ENCODE measurements around the gene PKNOX2.

PKNOX2 gene

DNA sequence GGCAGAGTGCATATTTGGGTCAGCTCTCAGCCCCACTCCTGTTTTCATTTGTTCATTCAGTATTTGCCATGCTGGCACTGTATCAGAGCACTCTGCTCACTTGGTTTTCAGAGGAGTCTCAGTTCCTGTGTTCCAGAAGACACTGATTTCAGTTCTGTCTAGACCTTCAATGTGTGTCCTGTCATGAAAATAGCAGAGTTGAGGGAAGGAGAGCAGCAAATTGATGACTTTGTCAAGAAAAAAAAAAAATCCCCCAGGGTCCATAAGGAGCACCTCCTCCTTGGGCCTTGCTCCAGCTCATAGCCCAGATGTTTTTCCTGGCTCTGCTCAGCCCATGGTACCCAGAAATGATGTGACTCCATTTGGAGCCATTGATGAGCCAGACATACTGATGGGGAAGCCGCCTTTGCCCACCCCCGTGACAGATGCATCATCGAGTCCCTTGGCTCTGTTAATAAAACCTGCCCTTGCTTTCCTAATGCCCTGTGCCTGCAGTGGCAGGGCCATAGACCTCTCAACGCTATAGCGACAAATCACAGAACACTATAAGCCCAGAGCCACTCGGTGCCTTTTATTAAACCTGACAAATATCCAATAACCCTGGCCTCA is 107.0 kb downstream of the PKNOX2 start:
- no peak overlapping the region for H3K4me3 ChIP-seq (ENCODE audit: low read length)
- no peaks in the 10 kb centered on the region for H3K27me3 ChIP-seq (ENCODE audit: insufficient read depth, low read length)
- peaks cover 5% of the 10 kb centered on the region; the same call in 1 of the 2 replicates for H3K4me1 ChIP-seq (ENCODE audit: insufficient read depth, low read length)
- H3K36me3 ChIP-seq (ENCODE audit: insufficient read depth, low read depth, low read length), result no peaks in the 10 kb centered on the region
- no peak overlapping the region for H3K27ac ChIP-seq (ENCODE audit: low read length)
- no peaks in the 10 kb centered on the region for H3K9me3 ChIP-seq (ENCODE audit: insufficient read depth, low read depth, low read length)
- H3K9ac ChIP-seq (ENCODE audit: low read depth, low read length), result no peak overlapping the region

DNA sequence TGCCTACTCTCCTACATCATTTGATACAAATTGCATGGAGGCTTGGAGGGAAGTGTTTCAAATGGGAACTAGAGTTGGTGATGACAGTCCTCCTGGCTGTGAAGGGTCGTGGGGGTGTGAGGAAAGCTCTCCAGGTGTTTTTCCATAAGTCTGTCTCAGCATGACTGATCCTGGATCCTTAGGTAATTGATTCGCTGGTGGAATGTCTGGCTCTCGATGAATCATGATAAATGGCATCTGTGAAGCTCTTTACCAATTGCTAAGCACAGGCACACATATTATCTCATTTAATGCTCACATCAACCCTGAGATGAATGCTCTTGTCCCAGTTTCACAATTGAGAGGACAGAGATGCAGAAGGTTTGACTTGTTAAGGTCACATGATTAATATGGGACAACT is 107.5 kb downstream of the PKNOX2 start:
- no peaks in the 10 kb centered on the region for H3K36me3 ChIP-seq (ENCODE audit: insufficient read depth, low read depth, low read length)
- H3K9me3 ChIP-seq (ENCODE audit: insufficient read depth, low read depth, low read length), result no peaks in the 10 kb centered on the region
- H3K4me1 ChIP-seq (ENCODE audit: insufficient read depth, low read length), result peaks cover 5% of the 10 kb centered on the region; the same call in 1 of the 2 replicates
- no peak overlapping the region for H3K9ac ChIP-seq (ENCODE audit: low read depth, low read length)
- H3K27me3 ChIP-seq (ENCODE audit: insufficient read depth, low read length), result no peaks in the 10 kb centered on the region
- H3K27ac ChIP-seq (ENCODE audit: low read length), result no peak overlapping the region
- no peak overlapping the region for H3K4me3 ChIP-seq (ENCODE audit: low read length)

DNA sequence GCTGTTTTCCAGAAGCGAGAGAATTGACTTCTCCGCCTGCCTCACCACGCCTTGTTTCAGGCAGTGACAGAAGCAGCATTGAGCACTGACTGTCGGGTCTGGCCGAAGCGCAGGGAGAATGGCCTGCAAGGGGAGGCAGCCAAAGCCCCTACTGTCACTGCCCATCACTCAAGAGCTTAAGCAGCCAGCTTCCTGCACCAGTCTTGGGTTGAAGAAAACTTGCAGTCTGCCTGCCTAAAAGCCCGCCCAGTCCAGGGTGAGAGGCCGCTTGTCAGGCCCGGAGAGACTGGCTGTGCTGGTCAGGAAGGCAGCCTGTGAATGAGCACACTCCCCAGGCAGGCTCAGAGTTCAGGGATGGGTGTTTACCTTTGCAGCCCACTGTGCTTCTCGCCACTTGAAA is 108.3 kb downstream of the PKNOX2 start:
- Histone ChIP-seq H3K36me3 (ENCODE audit: insufficient read depth, low read depth, low read length) (no peaks in the 10 kb centered on the region), H3K9ac (ENCODE audit: low read depth, low read length) (no peak overlapping the region), H3K4me3 (ENCODE audit: low read length) (no peak overlapping the region), H3K9me3 (ENCODE audit: insufficient read depth, low read depth, low read length) (no peaks in the 10 kb centered on the region), H3K4me1 (ENCODE audit: insufficient read depth, low read length) (peaks cover 5% of the 10 kb centered on the region; the same call in 1 of the 2 replicates), H3K27me3 (ENCODE audit: insufficient read depth, low read length) (no peaks in the 10 kb centered on the region), H3K27ac (ENCODE audit: low read length) (no peak overlapping the region)

DNA sequence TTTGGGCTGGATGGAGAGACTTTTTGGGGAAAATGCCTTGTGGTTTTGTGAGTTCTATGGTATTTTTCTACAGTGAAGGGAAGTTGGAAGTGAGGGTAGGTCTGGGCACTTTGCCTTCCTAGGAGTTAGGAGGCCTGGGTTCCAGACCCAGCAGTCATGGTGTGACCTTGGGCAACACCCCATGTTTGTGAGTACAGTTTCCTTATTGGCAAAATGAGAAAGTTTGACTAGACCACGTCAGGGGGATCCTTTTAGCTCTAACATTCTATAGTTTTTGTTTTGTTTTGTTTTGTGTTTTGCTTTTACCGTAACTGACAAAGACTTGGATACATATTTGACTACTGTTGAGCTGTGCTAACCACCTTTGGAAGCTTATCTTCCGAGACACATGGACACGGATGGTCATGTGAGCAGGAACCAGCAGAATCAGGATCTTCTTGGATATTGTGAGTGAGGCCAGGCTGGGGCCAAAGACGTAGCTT is 109.0 kb downstream of the PKNOX2 start:
- Histone ChIP-seq H3K36me3 (ENCODE audit: insufficient read depth, low read depth, low read length) (no peaks in the 10 kb centered on the region), H3K4me3 (ENCODE audit: low read length) (no peak overlapping the region), H3K9me3 (ENCODE audit: insufficient read depth, low read depth, low read length) (no peaks in the 10 kb centered on the region), H3K27ac (ENCODE audit: low read length) (no peak overlapping the region), H3K9ac (ENCODE audit: low read depth, low read length) (no peak overlapping the region), H3K27me3 (ENCODE audit: insufficient read depth, low read length) (no peaks in the 10 kb centered on the region), H3K4me1 (ENCODE audit: insufficient read depth, low read length) (peaks cover 5% of the 10 kb centered on the region; the same call in 1 of the 2 replicates)

DNA sequence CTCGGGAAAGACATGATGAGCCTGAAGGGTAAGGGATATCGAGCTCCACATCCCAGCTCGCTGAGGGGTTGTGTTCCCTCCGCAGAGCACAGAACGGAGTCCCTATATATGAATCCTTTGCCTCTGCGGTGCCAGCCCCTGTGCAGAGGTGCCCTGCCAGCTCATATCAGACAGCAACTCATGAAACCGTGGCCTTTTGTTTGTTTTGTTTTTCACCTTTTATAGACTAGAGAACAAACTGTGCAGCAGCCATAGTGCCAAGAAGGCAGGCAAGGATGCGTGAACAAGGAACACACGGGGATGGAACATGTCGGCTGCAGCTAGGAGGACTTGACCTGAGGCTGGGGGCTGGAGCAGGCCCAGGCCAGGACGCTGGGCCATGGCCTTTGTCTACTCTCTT is 109.8 kb downstream of the PKNOX2 start:
- Histone ChIP-seq H3K9ac (ENCODE audit: low read depth, low read length) (no peak overlapping the region), H3K4me3 (ENCODE audit: low read length) (no peak overlapping the region), H3K4me1 (ENCODE audit: insufficient read depth, low read length) (peaks cover 5% of the 10 kb centered on the region; the same call in 1 of the 2 replicates), H3K27me3 (ENCODE audit: insufficient read depth, low read length) (no peaks in the 10 kb centered on the region), H3K27ac (ENCODE audit: low read length) (no peak overlapping the region), H3K36me3 (ENCODE audit: insufficient read depth, low read depth, low read length) (no peaks in the 10 kb centered on the region), H3K9me3 (ENCODE audit: insufficient read depth, low read depth, low read length) (no peaks in the 10 kb centered on the region)

DNA sequence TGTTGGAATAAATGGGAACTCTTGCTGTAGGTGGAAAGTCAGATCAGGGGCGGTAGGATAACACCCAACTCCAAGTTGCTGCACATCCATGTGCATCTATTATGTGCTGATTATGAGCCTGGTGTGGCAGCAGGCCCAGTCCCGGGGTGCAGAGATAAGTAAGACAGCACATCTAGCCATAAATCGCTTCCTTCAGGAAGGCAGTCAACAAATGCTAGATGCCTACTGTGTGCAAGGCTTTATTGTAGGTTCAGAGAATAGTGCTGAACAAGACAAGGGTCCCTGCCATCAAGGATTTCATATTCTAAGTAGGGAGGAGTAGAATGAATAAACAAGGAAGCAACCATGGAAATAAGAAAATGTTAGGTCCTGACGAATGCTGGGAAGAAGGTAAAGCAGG is 110.2 kb downstream of the PKNOX2 start:
- Histone ChIP-seq H3K27ac (ENCODE audit: low read length) (no peak overlapping the region), H3K27me3 (ENCODE audit: insufficient read depth, low read length) (no peaks in the 10 kb centered on the region), H3K4me1 (ENCODE audit: insufficient read depth, low read length) (peaks cover 5% of the 10 kb centered on the region; the same call in 1 of the 2 replicates), H3K9me3 (ENCODE audit: insufficient read depth, low read depth, low read length) (no peaks in the 10 kb centered on the region), H3K4me3 (ENCODE audit: low read length) (no peak overlapping the region), H3K9ac (ENCODE audit: low read depth, low read length) (no peak overlapping the region), H3K36me3 (ENCODE audit: insufficient read depth, low read depth, low read length) (no peaks in the 10 kb centered on the region)

DNA sequence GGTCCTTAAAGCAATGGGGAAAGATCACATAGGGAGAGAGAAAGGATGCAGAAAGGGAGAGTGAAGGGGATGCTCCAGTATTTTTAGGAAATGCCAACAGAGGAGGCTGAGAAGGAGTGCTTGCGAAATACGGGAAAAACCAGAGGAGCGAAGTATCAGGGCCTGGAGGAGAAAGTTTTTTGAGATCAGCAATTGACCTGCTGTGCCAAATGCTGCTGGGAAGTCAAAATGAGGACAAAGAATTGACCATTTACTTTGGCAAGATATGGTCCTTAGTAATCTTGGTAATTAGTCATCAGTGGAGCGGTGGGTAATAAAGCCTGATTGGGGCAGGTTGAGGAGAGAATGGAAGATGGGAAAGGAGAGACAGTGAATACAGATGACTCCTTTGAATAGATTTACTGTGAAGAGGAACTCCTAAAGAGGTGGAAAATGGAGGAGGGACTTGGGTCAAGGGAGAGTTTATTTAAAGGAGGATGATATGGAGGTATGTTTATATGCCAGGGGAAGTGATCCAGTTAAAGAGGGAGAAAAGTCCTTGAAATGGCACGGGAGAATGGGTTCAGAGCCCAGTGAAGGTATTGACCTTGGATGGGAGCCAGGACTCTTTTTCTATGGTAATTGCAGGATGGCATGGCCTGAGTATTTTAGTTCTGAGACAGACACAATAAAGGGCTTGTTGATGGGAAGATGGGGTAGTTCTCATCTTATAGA is 111.5 kb downstream of the PKNOX2 start:
- H3K36me3 ChIP-seq (ENCODE audit: insufficient read depth, low read depth, low read length), result no peaks in the 10 kb centered on the region
- no peak overlapping the region for H3K9ac ChIP-seq (ENCODE audit: low read depth, low read length)
- H3K4me3 ChIP-seq (ENCODE audit: low read length), result no peak overlapping the region
- H3K27ac ChIP-seq (ENCODE audit: low read length), result no peak overlapping the region
- no peaks in the 10 kb centered on the region for H3K9me3 ChIP-seq (ENCODE audit: insufficient read depth, low read depth, low read length)
- H3K4me1 ChIP-seq (ENCODE audit: insufficient read depth, low read length), result peaks cover 5% of the 10 kb centered on the region; the same call in 1 of the 2 replicates
- no peaks in the 10 kb centered on the region for H3K27me3 ChIP-seq (ENCODE audit: insufficient read depth, low read length)

DNA sequence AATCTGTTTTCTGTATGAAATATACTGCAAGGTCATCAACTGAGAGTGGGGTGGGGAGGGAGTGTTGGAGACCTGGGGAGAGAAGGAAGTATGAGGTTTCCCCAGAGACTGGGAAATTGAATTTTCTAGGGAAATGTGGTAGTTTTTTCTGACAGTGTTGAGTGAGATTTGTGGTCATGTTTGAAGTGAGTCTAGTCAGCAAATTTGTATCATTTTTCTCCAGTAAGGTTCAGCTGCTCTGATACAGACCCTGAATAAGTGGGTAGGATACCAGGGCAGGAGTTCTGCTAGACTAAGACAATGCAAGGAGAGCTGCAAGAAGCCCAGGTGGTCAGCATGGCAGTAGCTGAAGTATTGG is 112.0 kb downstream of the PKNOX2 start:
- H3K4me3 ChIP-seq (ENCODE audit: low read length), result no peak overlapping the region
- H3K9ac ChIP-seq (ENCODE audit: low read depth, low read length), result no peak overlapping the region
- no peaks in the 10 kb centered on the region for H3K9me3 ChIP-seq (ENCODE audit: insufficient read depth, low read depth, low read length)
- no peaks in the 10 kb centered on the region for H3K27me3 ChIP-seq (ENCODE audit: insufficient read depth, low read length)
- peaks cover 5% of the 10 kb centered on the region; the same call in 1 of the 2 replicates for H3K4me1 ChIP-seq (ENCODE audit: insufficient read depth, low read length)
- H3K36me3 ChIP-seq (ENCODE audit: insufficient read depth, low read depth, low read length), result no peaks in the 10 kb centered on the region
- no peak overlapping the region for H3K27ac ChIP-seq (ENCODE audit: low read length)

DNA sequence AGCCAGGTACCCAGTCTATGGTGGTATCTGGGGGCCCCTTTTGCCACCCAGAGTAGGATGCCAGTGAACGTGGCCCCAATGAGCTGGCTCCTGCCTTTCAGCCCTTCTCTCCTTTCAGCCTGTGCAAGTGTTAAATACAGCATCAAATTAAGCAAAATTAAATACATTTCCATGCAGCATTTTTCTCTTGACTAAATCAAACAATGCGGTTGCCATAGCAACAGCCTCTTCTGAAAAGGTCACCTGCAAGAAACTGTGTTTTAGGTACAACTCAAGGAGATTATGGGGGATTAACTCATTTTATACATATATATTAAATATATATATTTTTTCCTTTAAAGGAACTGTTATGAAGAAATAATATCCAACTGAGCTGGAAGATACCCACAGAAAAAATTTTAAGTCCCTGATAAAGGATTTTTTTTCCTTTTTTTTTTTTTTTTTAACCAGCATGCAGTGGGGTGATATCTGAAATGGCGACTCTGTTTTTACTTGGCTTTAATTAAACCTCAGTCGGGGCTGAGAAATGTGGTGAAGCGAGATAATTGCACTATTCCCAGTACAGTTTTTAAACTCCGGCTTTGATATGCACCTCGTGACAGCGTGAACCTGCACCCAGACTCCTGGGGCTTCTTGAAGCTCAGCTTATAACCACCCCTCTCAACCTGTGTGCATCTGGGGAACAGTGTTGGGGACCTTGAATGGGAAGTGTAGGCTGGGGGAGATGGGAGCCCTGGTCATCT is 115.3 kb downstream of the PKNOX2 start:
- no peaks in the 10 kb centered on the region for H3K4me1 ChIP-seq (ENCODE audit: insufficient read depth, low read length)
- no peak overlapping the region for H3K4me3 ChIP-seq (ENCODE audit: low read length)
- H3K27me3 ChIP-seq (ENCODE audit: insufficient read depth, low read length), result no peaks in the 10 kb centered on the region
- H3K27ac ChIP-seq (ENCODE audit: low read length), result no peak overlapping the region
- H3K36me3 ChIP-seq (ENCODE audit: insufficient read depth, low read depth, low read length), result no peaks in the 10 kb centered on the region
- no peaks in the 10 kb centered on the region for H3K9me3 ChIP-seq (ENCODE audit: insufficient read depth, low read depth, low read length)
- no peak overlapping the region for H3K9ac ChIP-seq (ENCODE audit: low read depth, low read length)

DNA sequence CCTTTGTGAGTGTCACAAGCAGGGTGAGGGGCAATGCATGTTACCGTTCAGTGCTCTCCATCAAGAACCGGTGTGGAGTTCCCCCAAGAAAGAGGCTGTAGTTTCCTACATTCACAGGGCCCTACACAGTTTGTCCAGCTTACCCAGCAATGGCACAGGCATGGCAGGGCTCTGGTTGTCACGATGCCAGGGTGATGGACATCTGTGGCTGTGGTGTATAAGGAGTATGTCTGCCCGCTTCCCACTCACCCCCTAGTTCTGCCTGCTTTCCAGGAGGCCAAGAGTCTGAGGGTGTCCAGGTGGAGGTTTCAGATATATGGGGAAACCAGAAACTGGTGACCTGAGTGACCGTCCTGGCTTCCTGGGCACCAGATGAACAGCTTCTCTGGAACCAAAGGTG is 116.1 kb downstream of the PKNOX2 start:
- H3K9ac ChIP-seq (ENCODE audit: low read depth, low read length), result no peak overlapping the region
- no peak overlapping the region for H3K4me3 ChIP-seq (ENCODE audit: low read length)
- no peaks in the 10 kb centered on the region for H3K9me3 ChIP-seq (ENCODE audit: insufficient read depth, low read depth, low read length)
- no peaks in the 10 kb centered on the region for H3K36me3 ChIP-seq (ENCODE audit: insufficient read depth, low read depth, low read length)
- H3K27me3 ChIP-seq (ENCODE audit: insufficient read depth, low read length), result no peaks in the 10 kb centered on the region
- H3K27ac ChIP-seq (ENCODE audit: low read length), result no peak overlapping the region
- no peaks in the 10 kb centered on the region for H3K4me1 ChIP-seq (ENCODE audit: insufficient read depth, low read length)

DNA sequence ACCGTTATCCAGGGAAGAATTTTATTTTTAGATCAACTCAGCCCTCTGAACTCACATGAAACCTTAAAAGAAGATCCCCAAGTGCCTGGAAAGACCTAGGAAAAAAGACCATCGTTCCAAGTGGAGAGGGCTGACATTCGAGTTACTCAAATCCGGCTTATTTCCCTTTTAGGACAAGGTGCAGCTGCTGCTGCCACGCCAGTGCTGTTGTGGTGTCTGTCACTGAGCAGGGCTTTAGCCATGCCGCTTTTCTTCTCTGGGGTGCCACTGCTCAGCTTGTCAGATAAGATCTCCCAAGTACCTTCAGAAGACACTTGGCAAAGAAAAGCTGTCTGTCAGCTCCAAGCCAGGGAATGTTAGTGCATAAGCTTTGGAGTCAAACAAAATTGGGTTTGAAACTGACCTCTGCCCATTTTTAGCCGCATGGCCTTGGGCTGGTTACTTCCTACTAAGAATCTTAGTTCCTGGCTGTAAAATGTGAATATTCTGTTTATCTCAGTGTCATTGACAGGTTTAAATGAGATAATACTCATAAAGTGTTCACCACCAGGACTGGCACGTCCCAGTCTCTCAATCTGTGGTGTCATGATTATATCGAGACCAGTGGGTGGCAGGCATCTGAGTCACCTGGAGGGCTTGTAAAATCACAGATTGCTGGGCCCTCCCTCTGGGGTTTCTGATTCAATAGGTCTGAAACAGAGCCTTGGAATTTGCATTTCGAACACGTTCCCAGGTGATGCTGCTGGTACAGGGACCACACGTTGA is 117.5 kb downstream of the PKNOX2 start:
- Histone ChIP-seq H3K4me3 (ENCODE audit: low read length) (no peak overlapping the region), H3K27ac (ENCODE audit: low read length) (no peak overlapping the region), H3K9ac (ENCODE audit: low read depth, low read length) (no peak overlapping the region), H3K4me1 (ENCODE audit: insufficient read depth, low read length) (0 out of 2 replicates have a peak, but pooled peaks cover 3% of the 10 kb centered on the region), H3K27me3 (ENCODE audit: insufficient read depth, low read length) (no peaks in the 10 kb centered on the region), H3K9me3 (ENCODE audit: insufficient read depth, low read depth, low read length) (no peaks in the 10 kb centered on the region), H3K36me3 (ENCODE audit: insufficient read depth, low read depth, low read length) (no peaks in the 10 kb centered on the region)

Measured in iPS-20b (cell line).